ENCODE results near the gene VCL. TPM values are rescaled to one million over a fixed set of nuclear protein-coding genes. Genes with fewer than 3 reads are reported as not detected.

The VCL gene
- total RNA-seq, 1 donor from 2014 or later: 26.8 TPM

- no peak for DNase-seq
- Mint-ChIP-seq H3K4me3 (no peak overlapping the region), H3K4me1 (peaks cover 5% of the 10 kb centered on the region), H3K27me3 (no peaks in the 10 kb centered on the region), H3K36me3 (ENCODE audit: low read depth) (peaks cover 40% of the 10 kb centered on the region), H3K27ac (no peak overlapping the region), H3K9me3 (no peaks in the 10 kb centered on the region)
- intact Hi-C loops (cut with micrococcal nuclease): no loop called here
These were observed 74.6 kb downstream of the VCL start for GRCh38 chr10:74072503-74072902.

- H3K9me3 Mint-ChIP-seq: no peaks in the 10 kb centered on the region
- intact Hi-C loops (cut with micrococcal nuclease): loop anchor here (5.0 kb wide), 1 partner anchor 79 kb away; the partner anchor contains the start of gene VCL
- H3K27ac Mint-ChIP-seq: no peak overlapping the region
- no peaks in the 10 kb centered on the region for H3K27me3 Mint-ChIP-seq
- peaks cover 26% of the 10 kb centered on the region for H3K4me1 Mint-ChIP-seq
- no peak for DNase-seq
- peaks cover 39% of the 10 kb centered on the region for H3K36me3 Mint-ChIP-seq (ENCODE audit: low read depth)
- no peak overlapping the region for H3K4me3 Mint-ChIP-seq
These were observed 78.0 kb downstream of the VCL start for GRCh38 chr10:74075906-74076305.

DNA sequence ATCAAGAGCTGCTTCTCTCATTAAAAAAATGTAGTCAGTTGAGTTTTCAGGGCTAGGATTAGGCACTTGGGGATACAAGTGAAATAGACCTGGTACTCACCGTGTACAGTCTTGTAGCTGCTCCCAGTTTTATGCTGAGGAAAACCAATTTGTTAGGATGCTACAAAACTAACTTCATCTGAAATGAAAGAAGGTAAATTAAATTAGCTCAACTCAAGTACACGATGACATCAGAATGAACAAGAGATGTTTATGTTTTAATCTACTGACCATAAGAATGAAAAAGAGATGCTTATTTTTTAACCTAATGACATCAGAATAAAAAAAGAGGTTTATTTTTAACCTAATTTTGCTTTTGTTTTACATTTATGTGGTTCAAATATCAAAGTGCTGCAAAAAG is 79.0 kb downstream of the VCL start:
- Mint-ChIP-seq H3K9me3 (no peaks in the 10 kb centered on the region), H3K4me1 (peaks cover 30% of the 10 kb centered on the region), H3K27me3 (no peaks in the 10 kb centered on the region), H3K27ac (no peak overlapping the region), H3K4me3 (no peak overlapping the region), H3K36me3 (ENCODE audit: low read depth) (peaks cover 38% of the 10 kb centered on the region)
- intact Hi-C loops (cut with micrococcal nuclease): loop anchor here (5.0 kb wide), 1 partner anchor 80 kb away; the partner anchor contains the start of gene VCL
- no peak for DNase-seq

DNA sequence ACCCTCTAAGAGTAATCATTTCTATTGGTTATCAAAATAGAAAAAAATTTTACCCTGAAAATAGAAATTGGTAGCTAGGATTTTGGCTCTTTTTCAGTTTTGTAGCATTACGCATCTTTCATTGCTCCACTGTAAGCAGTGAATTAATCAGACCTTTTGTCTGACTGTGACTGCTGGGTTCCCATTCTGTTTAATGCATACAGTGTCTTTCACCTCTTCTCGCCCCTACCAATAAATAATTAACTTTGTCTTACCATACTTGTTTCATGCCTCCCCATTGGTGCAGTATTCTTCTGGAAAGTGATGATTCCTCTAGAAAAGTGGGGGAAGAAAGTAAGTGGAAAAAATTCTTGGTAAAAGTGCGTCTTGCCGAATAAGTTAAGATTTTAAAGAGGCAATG is 79.5 kb downstream of the VCL start:
- H3K36me3 Mint-ChIP-seq (ENCODE audit: low read depth): peaks cover 41% of the 10 kb centered on the region
- DNase-seq: peak; percentile 24
- H3K4me3 Mint-ChIP-seq: no peak overlapping the region
- H3K27ac Mint-ChIP-seq: no peak overlapping the region
- intact Hi-C loops (cut with micrococcal nuclease): loop anchor here (5.0 kb wide), 1 partner anchor 80 kb away; the partner anchor contains the start of gene VCL
- peaks cover 32% of the 10 kb centered on the region for H3K4me1 Mint-ChIP-seq
- no peaks in the 10 kb centered on the region for H3K27me3 Mint-ChIP-seq
- no peaks in the 10 kb centered on the region for H3K9me3 Mint-ChIP-seq

DNA sequence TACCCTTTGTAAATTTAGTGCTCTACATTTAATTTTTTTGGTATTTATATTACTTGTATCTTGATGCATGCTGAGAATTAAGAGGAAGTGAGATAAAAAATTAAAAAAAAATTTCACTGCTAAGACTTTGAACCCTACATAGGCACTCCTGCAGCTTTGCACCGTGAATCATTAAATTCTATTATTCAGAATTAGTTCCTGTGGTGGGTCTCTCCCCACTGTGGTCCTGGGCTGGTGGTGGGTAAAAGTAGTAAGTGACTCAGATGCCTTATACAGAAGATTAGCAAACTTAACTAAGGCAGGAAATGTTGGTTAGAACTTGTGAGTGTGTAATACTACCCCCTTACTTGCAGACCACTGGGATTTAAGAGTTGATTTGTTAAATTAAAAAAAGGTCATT is 80.1 kb downstream of the VCL start:
- no peaks in the 10 kb centered on the region for H3K27me3 Mint-ChIP-seq
- H3K36me3 Mint-ChIP-seq (ENCODE audit: low read depth): peaks cover 38% of the 10 kb centered on the region
- H3K4me3 Mint-ChIP-seq: peak overlapping the region; percentile 0
- peak overlapping the region; percentile 36 for H3K27ac Mint-ChIP-seq
- no peaks in the 10 kb centered on the region for H3K9me3 Mint-ChIP-seq
- DNase-seq: peak; percentile 58
- intact Hi-C loops (cut with micrococcal nuclease): loop anchor here (1.0 to 5.0 kb wide), 3 partner anchors 22 to 121 kb away; partner anchors contain the start of gene VCL
- H3K4me1 Mint-ChIP-seq: peaks cover 31% of the 10 kb centered on the region

GRCh38 chr10:74079028-74079935 is 81.4 kb downstream of the VCL start:
- Mint-ChIP-seq H3K36me3 (ENCODE audit: low read depth) (peaks cover 32% of the 10 kb centered on the region), H3K4me1 (peaks cover 31% of the 10 kb centered on the region), H3K27ac (peak overlapping the region; percentile 36), H3K27me3 (no peaks in the 10 kb centered on the region), H3K4me3 (no peak overlapping the region), H3K9me3 (no peaks in the 10 kb centered on the region)
- intact Hi-C loops (cut with micrococcal nuclease): loop anchor here (2.0 to 5.0 kb wide), 2 partner anchors 82 to 122 kb away; partner anchors contain the start of gene VCL
- DNase-seq: peak; percentile 37

DNA sequence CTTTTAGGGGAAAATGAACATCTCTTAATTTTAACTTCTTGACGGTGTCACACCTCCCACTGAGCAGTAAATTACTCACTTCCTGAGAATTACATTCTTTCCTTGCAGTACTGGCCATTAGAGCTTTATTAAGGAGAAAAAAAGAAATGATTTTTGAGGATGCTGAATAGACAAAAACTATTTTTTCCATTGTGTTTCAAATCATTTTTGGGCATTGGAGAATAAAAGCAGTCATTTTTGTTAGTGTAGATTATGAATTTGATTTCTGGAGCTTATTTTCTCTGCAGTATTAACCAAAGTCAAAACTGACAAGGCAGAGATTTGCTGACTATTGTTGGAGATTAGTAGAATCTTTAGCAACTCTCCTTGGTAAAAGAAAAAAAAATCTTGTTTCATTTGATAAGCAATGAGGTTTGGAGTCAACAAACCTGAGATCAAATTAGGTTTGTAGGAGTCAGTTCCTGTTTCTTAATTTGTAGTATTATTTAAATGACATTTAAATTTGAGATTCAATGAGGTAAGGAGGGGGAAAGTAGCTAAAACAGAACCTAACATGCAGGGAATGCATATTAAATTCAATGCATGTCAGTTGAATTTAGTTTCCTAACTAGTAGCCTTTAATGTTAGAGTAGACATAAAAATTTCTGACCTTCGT is 82.1 kb downstream of the VCL start:
- Mint-ChIP-seq H3K9me3 (no peaks in the 10 kb centered on the region), H3K36me3 (ENCODE audit: low read depth) (peaks cover 26% of the 10 kb centered on the region), H3K27ac (peak overlapping the region; percentile 24), H3K4me3 (no peak overlapping the region), H3K4me1 (peaks cover 35% of the 10 kb centered on the region), H3K27me3 (no peaks in the 10 kb centered on the region)
- no peak for DNase-seq
- intact Hi-C loops (cut with micrococcal nuclease): loop anchor here (2.0 to 5.0 kb wide), 3 partner anchors 83 to 231 kb away; partner anchors contain the start of gene VCL

DNA sequence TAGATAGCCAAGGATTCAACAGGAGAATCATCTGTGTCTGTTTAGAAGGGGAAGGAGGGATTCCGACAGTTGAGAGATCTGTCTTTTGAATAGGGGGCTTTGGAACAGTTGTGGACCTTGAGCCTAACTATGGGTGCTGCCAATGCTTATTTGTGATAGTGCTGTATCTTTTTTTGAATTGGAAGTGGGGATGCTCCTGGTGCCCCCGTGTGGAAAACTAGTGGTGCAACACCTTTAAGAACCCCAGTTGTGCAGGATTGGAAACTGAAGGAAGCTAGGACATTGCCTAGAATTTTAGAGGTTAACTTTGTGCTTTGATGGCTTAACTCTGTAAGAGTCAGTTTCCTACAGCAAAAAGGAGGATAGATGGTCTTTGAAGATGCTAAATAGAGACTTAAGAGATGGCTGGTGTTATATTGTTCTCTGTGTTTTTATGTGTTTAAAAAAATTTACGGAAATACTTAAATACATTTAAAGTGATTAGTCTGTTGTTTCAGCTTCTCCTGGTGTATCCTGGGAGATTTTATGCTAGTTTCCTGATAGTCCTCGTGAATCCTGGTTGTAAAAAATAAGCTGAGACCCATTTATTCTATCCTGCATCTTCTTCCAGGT is 83.4 kb downstream of the VCL start:
- peak; percentile 81 for DNase-seq
- Mint-ChIP-seq H3K4me3 (no peak overlapping the region), H3K4me1 (peaks cover 39% of the 10 kb centered on the region), H3K27me3 (no peaks in the 10 kb centered on the region), H3K27ac (no peak overlapping the region), H3K36me3 (ENCODE audit: low read depth) (peaks cover 21% of the 10 kb centered on the region), H3K9me3 (no peaks in the 10 kb centered on the region)
- intact Hi-C loops (cut with micrococcal nuclease): loop anchor here (1.0 to 2.0 kb wide), 2 partner anchors 195 to 232 kb away; no protein-coding TSS in a partner anchor

GRCh38 chr10:74081941-74082718 is 84.2 kb downstream of the VCL start:
- Mint-ChIP-seq H3K27ac (no peak overlapping the region), H3K4me3 (no peak overlapping the region), H3K36me3 (ENCODE audit: low read depth) (peaks cover 22% of the 10 kb centered on the region), H3K4me1 (peaks cover 39% of the 10 kb centered on the region), H3K27me3 (no peaks in the 10 kb centered on the region), H3K9me3 (no peaks in the 10 kb centered on the region)
- peak; percentile 43 for DNase-seq
- intact Hi-C loops (cut with micrococcal nuclease): loop anchor here (1.0 to 2.0 kb wide), 2 partner anchors 196 to 233 kb away; no protein-coding TSS in a partner anchor

DNA sequence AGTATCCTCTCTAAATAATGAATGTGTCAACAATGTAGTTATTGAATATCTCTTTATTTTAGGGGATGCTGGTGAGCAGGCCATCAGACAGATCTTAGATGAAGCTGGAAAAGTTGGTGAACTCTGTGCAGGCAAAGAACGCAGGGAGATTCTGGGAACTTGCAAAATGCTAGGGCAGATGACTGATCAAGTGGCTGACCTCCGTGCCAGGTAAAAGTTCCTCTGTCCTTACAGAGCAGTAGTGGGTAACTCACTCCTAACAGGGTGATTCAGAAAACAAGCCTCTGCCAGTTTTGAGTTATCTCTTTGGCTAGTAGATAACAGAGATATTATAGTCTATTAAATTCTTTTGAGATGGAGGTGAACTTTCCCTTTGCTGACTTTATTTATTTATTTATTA is 85.4 kb downstream of the VCL start:
- Mint-ChIP-seq H3K27me3 (no peaks in the 10 kb centered on the region), H3K4me3 (no peak overlapping the region), H3K4me1 (peaks cover 33% of the 10 kb centered on the region), H3K9me3 (no peaks in the 10 kb centered on the region), H3K36me3 (ENCODE audit: low read depth) (peaks cover 19% of the 10 kb centered on the region), H3K27ac (no peak overlapping the region)
- DNase-seq: peak; percentile 41
- intact Hi-C loops (cut with micrococcal nuclease): no loop called here

- intact Hi-C loops (cut with micrococcal nuclease): no loop called here
- no peak overlapping the region for H3K4me3 Mint-ChIP-seq
- peak overlapping the region; percentile 34 for H3K27ac Mint-ChIP-seq
- H3K27me3 Mint-ChIP-seq: no peaks in the 10 kb centered on the region
- peaks cover 28% of the 10 kb centered on the region for H3K36me3 Mint-ChIP-seq (ENCODE audit: low read depth)
- H3K4me1 Mint-ChIP-seq: peaks cover 19% of the 10 kb centered on the region
- no peaks in the 10 kb centered on the region for H3K9me3 Mint-ChIP-seq
- DNase-seq: peak; percentile 57
These were observed 87.0 kb downstream of the VCL start for GRCh38 chr10:74084955-74085354.

DNA sequence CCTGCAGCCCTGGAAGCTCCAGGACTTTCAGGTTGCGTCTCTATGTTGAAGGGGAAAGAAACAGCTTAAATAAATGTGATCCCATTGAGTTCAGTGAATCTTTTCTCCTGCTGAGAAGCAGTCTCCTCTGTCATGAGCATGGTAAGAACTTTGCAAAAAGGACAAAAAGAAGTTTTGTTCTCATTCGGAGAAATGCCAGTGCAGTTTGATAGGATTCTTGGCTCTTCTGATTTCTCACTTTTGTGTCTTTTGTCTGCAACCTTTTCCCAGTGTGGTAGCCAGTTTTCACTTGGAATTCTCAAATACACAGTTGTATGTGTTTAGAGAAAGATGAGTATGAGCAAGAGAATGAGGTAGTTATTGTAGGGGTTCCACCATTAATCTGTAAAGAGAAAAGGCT is 88.4 kb downstream of the VCL start:
- no peak overlapping the region for H3K4me3 Mint-ChIP-seq
- peaks cover 34% of the 10 kb centered on the region for H3K36me3 Mint-ChIP-seq (ENCODE audit: low read depth)
- no peak overlapping the region for H3K27ac Mint-ChIP-seq
- H3K4me1 Mint-ChIP-seq: peaks cover 11% of the 10 kb centered on the region
- intact Hi-C loops (cut with micrococcal nuclease): no loop called here
- H3K27me3 Mint-ChIP-seq: no peaks in the 10 kb centered on the region
- H3K9me3 Mint-ChIP-seq: no peaks in the 10 kb centered on the region
- DNase-seq: no peak

- Mint-ChIP-seq H3K36me3 (ENCODE audit: low read depth) (peaks cover 26% of the 10 kb centered on the region), H3K27me3 (no peaks in the 10 kb centered on the region), H3K4me3 (no peak overlapping the region), H3K4me1 (peaks cover 8% of the 10 kb centered on the region), H3K27ac (no peak overlapping the region), H3K9me3 (no peaks in the 10 kb centered on the region)
- intact Hi-C loops (cut with micrococcal nuclease): no loop called here
- no peak for DNase-seq
These were observed 90.8 kb downstream of the VCL start for GRCh38 chr10:74088722-74089121.

Data from activated CD4-positive, alpha-beta T cell treated with anti-CD3 and anti-CD28 coated beads, Interleukin-2, amount 10 ng/mL, durations not matched to agents 24 days and 14 days (primary cell).